ENCODE results near the gene CDK19.

DNA sequence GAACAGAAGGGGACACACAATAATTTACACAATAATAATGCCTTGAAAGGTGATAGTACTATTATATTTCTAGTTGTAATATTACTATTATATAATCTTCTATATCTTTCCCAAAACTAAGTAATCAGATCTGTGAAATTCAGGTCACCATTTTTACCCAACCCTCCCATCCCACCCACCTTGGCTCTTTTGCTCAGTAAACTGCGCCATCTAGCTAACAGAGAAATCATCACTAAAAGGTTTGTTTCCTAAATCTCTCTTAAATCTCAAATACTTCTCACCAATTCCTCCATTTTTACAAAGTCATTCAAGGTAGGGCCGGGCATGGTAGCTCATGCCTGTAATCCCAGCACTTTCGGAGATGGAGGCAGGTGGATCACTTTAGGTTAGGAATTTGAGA lies 83.4 kb downstream of the CDK19 start:
- TF ChIP-seq, protein P1, sequence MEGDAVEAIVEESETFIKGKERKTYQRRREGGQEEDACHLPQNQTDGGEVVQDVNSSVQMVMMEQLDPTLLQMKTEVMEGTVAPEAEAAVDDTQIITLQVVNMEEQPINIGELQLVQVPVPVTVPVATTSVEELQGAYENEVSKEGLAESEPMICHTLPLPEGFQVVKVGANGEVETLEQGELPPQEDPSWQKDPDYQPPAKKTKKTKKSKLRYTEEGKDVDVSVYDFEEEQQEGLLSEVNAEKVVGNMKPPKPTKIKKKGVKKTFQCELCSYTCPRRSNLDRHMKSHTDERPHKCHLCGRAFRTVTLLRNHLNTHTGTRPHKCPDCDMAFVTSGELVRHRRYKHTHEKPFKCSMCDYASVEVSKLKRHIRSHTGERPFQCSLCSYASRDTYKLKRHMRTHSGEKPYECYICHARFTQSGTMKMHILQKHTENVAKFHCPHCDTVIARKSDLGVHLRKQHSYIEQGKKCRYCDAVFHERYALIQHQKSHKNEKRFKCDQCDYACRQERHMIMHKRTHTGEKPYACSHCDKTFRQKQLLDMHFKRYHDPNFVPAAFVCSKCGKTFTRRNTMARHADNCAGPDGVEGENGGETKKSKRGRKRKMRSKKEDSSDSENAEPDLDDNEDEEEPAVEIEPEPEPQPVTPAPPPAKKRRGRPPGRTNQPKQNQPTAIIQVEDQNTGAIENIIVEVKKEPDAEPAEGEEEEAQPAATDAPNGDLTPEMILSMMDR (IDR thresholded peaks at IDR 0.05; ENCODE audit: low read length), result no peak
- no peak for TF ChIP-seq EZH2 (IDR thresholded peaks at IDR 0.05; ENCODE audit: borderline replicate concordance, low read length)

All from OCI-LY1 (cell line).